ENCODE measurements around the gene C21orf91. TPM values are rescaled to one million over a fixed set of nuclear protein-coding genes. Genes with fewer than 3 reads are reported as not detected.

Gene C21orf91
- 10 to 100 TPM; 10.2 to 14.5 (median 12.3) TPM for total RNA-seq

DNA sequence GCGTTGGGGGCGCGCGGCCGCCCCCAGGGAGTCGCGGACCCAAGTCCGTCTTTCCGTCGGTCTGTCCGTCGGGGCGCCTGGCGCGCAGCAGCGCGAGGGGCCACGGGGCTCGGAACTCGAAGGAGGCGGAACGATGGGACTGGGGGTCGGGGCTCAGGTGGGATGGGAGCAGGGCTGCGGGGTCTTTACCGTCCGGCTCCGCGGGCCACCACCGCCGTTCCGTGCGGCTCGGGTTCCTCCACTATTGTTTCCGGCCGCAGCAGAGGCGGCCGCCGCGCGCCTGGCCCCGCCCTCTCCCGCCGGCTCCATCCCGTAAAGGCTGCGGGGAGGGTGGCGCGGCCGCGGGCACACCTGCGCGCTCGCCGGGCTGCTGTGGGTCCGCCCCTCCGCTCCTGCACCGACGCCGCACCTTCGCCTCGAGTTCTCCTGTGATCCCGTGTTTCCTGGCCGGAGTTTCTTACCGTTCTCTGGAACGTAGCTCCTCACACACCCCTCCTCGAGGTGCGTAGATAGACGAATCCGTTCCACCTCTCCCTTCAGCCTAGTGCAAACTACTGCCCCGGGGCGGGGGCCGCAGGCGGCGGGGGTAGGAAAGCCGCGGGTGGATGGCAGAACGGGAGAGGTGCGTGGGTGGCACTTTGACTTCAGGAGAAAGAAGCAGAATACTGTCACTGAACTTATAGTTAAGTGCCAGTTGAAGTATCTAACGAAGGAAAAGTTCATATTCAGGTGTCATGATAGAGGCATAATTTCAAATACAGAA lies at the start of gene C21orf91:
Gene C21orf91, minus strand, starts transcription at position 243 of the 763 bp plus-strand sequence. CDS start 1,038 bp downstream, outside the sequence.
- TF ChIP-seq POLR2A (IDR thresholded peaks at IDR 0.05) = peak; percentile 81 to 84
- TF ChIP-seq, protein P1, sequence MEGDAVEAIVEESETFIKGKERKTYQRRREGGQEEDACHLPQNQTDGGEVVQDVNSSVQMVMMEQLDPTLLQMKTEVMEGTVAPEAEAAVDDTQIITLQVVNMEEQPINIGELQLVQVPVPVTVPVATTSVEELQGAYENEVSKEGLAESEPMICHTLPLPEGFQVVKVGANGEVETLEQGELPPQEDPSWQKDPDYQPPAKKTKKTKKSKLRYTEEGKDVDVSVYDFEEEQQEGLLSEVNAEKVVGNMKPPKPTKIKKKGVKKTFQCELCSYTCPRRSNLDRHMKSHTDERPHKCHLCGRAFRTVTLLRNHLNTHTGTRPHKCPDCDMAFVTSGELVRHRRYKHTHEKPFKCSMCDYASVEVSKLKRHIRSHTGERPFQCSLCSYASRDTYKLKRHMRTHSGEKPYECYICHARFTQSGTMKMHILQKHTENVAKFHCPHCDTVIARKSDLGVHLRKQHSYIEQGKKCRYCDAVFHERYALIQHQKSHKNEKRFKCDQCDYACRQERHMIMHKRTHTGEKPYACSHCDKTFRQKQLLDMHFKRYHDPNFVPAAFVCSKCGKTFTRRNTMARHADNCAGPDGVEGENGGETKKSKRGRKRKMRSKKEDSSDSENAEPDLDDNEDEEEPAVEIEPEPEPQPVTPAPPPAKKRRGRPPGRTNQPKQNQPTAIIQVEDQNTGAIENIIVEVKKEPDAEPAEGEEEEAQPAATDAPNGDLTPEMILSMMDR (IDR thresholded peaks at IDR 0.05) = peak in 1 of 4 experiments; percentile 5
- TF ChIP-seq EP300 (IDR thresholded peaks at IDR 0.05) = no peak
- TF ChIP-seq POLR2AphosphoS5 (IDR thresholded peaks at IDR 0.05) = peak; percentile 47
- Histone ChIP-seq H3K4me1 (peaks cover 0 to 37% (median 0%) of the 10 kb centered on the region in 3 donors), H3K9me3 (no peaks in the 10 kb centered on the region), H3K4me3 (peak within 1 kb of the TSS; percentile 88 to 91), H3K36me3 (peaks cover 0 to 11% of the 10 kb centered on the region in 2 donors), H3K27ac (peak within 1 kb of the TSS; percentile 73 to 93 (median 88)), H3K27me3 (no peaks in the 10 kb centered on the region)
- ATAC-seq = peak; percentile 98
- 0% methylated on average over 1 to 2 of the region's 78 CpGs for WGBS, 2 donors (ENCODE audit: low coverage in 1 of 2)

DNA sequence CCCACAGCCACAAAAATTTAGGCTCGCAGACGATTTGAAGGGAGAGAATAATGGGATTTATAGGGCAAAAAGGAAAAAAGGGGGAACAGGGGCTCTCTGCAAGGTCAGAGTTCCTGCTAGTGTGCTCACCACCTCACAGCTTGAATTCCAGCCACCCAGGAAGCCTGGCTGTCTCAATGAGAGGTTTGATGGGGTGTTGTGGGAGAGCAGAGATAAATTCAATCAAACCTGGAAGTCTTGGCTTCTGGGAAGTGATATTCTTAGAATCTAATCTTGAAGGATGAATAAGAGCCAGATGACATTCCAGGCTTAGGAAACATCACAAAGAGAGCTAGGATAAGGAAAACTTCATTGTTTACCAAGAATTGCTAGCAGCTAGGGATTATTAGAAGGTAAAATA lies 47.4 kb upstream of the C21orf91 start:
- WGBS, 2 donors (ENCODE audit: low coverage in 1 of 2) = 82% methylated on average over 2 of the region's 2 CpGs
- no peak overlapping the region for H3K4me3 ChIP-seq
- H3K9me3 ChIP-seq = no peaks in the 10 kb centered on the region

DNA sequence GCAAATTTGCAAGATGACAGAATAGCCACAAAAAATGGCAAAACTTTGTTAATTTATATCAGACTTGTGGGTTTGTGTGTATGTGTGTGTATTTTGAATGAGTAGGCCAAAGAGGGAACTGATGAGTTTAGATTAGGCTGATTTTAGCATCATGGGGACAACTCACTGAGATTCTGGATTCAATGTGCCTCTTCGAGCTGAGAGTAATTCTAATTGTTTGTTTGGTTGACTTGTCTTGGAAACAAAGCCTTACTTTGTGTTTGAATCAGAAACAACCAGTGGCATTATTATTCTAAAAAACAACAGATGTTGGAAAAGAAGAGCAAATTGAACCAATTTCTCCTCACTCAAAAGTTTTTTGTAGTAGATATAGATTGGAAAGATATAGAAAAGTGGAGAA lies 40.5 kb upstream of the C21orf91 start:
- H3K36me3 ChIP-seq = no peaks in the 10 kb centered on the region
- ATAC-seq = no peak
- no peaks in the 10 kb centered on the region for H3K9me3 ChIP-seq
- TF ChIP-seq POLR2AphosphoS5 (IDR thresholded peaks at IDR 0.05) (no peak), POLR2A (IDR thresholded peaks at IDR 0.05) (no peak), EP300 (IDR thresholded peaks at IDR 0.05) (no peak)
- TF ChIP-seq, protein P1 (IDR thresholded peaks at IDR 0.05) = no peak
- no peak overlapping the region for H3K4me3 ChIP-seq
- H3K27ac ChIP-seq = no peak overlapping the region
- WGBS, 2 donors (ENCODE audit: low coverage in 1 of 2) = 64 to 75% methylated on average over 1 of the region's 1 CpG
- H3K27me3 ChIP-seq = no peaks in the 10 kb centered on the region
- no peaks in the 10 kb centered on the region for H3K4me1 ChIP-seq

More for the DNA sequence above, 47.4 kb upstream of the C21orf91 start:
- H3K4me1 ChIP-seq = no peaks in the 10 kb centered on the region
- H3K27me3 ChIP-seq = no peaks in the 10 kb centered on the region
- no peak overlapping the region for H3K27ac ChIP-seq
- TF ChIP-seq POLR2A (IDR thresholded peaks at IDR 0.05) (no peak), POLR2AphosphoS5 (IDR thresholded peaks at IDR 0.05) (no peak), EP300 (IDR thresholded peaks at IDR 0.05) (no peak)
- TF ChIP-seq, protein P1 (IDR thresholded peaks at IDR 0.05) = no peak
- H3K36me3 ChIP-seq = no peaks in the 10 kb centered on the region
- no peak for ATAC-seq

DNA sequence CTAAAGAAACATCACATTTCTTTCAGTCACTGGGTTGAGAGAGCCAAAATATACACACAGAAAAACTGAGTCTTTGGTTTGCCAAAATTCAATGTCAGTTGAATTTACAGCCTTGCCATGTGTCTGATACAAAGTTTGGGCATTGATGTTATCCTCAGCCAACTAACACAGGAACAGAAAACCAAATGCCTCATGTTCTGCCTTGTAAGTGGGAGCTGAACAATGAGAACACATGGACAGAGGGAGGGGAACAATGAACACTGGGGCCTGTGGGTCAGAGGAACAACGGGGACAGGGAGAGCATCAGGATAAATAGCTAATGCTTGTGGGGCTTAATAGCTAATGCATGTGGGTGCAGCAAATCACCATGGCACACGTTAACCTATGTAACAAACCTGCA lies 39.6 kb upstream of the C21orf91 start:
- no peak for ATAC-seq
- no peaks in the 10 kb centered on the region for H3K4me1 ChIP-seq
- 79 to 81% methylated on average over 2 of the region's 2 CpGs for WGBS, 2 donors (ENCODE audit: low coverage in 1 of 2)
- H3K27ac ChIP-seq = no peak overlapping the region
- H3K27me3 ChIP-seq = no peaks in the 10 kb centered on the region
- no peak overlapping the region for H3K4me3 ChIP-seq
- no peaks in the 10 kb centered on the region for H3K36me3 ChIP-seq
- no peak for TF ChIP-seq POLR2AphosphoS5 (IDR thresholded peaks at IDR 0.05)
- TF ChIP-seq, protein P1 (IDR thresholded peaks at IDR 0.05) = no peak
- H3K9me3 ChIP-seq = no peaks in the 10 kb centered on the region

DNA sequence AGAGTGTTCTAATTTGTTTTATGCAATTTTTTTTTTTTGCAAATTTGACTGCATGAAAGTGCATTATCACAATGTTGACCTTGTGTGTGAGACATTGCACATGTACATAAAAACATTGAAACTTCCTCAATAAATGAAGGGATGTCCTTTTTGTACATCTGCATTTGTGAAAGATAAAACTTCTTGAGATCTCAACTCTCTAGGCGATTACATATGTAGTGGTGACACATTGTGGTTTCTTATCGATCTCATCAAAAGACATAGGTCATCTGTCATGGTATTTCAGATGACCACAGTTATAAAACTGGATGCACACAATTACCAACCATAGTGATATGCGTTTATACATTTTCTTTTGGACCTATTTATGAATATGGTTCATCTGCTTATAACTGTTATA lies 35.6 kb upstream of the C21orf91 start:
- TF ChIP-seq EP300 (IDR thresholded peaks at IDR 0.05) = no peak
- TF ChIP-seq, protein P1 (IDR thresholded peaks at IDR 0.05) = no peak
- no peak for TF ChIP-seq POLR2AphosphoS5 (IDR thresholded peaks at IDR 0.05)
- no peak for TF ChIP-seq POLR2A (IDR thresholded peaks at IDR 0.05)
- H3K36me3 ChIP-seq = no peaks in the 10 kb centered on the region
- no peaks in the 10 kb centered on the region for H3K9me3 ChIP-seq
- no peak overlapping the region for H3K27ac ChIP-seq
- H3K27me3 ChIP-seq = no peaks in the 10 kb centered on the region
- no peaks in the 10 kb centered on the region for H3K4me1 ChIP-seq
- H3K4me3 ChIP-seq = no peak overlapping the region
- ATAC-seq = no peak
- 94 to 97% methylated on average over 3 of the region's 3 CpGs for WGBS, 2 donors (ENCODE audit: low coverage in 1 of 2)
